HG03571 (cell line): ENCODE measurements around the gene OTULINL.

ENCODE experiments used
- ATAC-seq: cut with Tn5 transposase; IDR thresholded peaks from one replicate; pipeline ENCODE4 v1.9.1; 2021; ENCODE audit not compliant: unreplicated experiment

Gene OTULINL

DNA sequence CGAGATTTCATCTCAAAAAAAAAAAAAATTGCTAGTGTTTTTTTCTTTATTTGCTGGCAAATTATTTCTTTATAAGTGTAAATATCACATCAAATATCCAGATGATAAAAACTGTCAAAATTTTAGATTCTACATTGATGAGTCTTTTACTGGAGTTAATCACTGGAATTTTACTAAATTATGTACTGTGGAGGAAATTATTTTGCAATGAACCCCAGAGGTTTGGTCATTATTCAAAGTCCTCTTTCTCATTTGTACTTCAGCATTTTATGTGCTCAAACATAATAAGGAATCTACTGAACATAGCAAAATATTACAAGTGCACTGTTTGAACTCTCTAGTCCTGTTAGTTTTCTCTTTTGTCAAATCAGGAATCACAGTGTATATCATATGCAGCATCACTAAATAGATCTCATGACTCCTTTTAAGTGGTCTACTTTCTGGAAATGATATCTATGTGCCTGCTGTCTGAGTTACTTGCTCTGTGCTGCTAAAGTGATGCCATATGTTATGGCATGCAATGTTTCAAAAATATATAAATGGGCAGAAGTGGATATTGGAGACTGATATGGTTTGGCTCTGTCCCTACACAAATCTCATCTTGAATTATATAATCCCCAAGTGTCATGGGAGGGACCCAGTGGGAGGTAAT is 18.0 kb downstream of the OTULINL start:
- no peak for ATAC-seq

- no peak for ATAC-seq
Observed at GRCh38 chr5:14600846-14601245, 19.3 kb downstream of the OTULINL start.

DNA sequence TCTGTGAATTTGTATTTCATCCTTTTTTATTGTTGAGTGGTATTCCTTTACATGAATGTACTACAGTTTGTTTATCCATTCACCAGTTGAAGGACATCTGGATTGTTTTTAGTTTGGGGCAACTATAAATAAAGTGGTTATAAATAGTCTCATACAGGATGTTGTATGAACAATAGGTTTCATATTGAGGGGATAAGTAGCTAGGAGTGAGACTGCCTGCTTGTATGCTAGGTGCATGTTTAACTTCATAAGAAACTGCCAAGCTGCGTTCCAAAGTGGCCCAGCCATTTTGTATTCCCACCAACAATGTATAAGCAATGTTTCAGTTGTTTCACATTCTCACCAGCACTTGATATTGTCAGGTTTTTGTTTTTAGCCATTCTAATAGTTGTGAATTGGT is 21.5 kb downstream of the OTULINL start:
- no peak for ATAC-seq

DNA sequence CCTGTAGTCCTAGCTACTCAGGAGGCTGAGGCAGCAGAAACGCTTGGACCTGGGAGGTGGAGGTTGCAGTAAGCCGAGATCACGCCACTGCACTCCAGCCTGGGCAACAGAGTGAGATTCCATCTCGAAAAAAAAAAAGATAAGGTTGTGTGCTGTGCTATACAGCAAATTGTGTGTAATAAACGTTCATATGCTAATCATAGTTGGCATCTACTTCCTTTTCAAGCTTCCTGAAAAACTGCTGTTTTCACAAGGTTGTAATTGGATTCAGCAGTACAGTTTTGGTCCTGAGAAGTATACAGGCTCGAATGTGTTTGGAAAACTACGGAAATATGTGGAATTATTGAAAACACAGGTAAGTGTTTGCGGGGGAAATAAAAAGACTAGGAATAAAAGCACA is 25.5 kb downstream of the OTULINL start:
- no peak for ATAC-seq

DNA sequence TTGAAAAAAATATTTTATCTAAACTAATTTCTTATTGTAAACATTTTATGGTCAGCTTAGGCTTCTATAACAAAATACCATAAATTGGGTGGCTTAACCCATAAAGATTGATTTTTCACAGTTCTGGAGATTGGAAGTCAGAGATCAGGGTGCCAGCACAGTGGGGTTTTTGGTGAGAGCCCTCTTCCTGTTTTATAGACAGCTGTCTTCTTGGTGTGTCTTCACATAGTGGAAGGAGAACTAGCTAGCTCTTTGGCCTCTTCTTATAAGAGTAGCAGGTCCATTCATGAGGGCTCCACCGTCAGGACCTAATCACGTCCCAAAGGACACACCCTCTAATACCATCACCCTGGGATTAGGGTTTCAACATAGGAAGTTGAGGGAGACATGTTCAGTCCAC is 26.6 kb downstream of the OTULINL start:
- ATAC-seq = no peak

- no peak for ATAC-seq
Observed at GRCh38 chr5:14611737-14612136, 30.1 kb downstream of the OTULINL start.

GRCh38 chr5:14614490-14614889 is 32.9 kb downstream of the OTULINL start:
- ATAC-seq = no peak

DNA sequence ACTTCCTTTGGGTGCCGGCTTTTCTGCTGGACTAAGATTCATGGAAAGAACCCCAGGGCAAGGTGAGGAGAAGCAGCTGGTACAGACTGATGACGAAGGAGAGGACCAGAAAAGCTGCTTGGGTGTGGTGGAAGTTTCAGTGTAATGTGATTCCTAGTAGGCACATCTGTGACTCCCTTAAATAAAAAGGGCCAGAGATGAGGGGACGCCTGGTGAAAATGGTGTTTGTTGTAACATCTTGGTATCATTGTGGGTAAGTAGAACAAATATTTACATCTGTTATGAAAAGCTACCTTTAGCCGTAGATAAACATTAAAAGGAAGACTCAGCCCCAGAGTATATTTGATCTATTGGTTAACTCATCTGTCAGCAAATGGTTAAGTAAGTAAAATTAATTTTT is 33.8 kb downstream of the OTULINL start:
- no peak for ATAC-seq

- ATAC-seq = no peak
Observed at GRCh38 chr5:14617441-14617840, 35.8 kb downstream of the OTULINL start.

DNA sequence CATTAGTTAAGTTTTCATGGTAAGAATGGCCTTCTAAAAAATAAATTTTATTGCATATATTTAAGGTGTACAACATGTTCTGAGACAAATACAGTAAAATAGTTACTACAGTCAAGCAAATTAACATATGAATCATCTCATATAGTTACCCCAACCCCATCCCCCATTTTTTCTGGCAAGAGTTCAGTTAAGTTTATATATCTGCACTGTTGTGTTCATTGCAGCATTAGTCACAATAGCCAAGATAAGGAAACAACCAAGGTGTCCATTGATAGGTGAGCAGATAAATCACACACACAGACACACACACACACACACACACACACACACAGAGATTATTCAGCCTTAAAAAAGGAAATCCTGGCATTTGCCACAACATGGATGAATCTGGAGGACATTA is 45.7 kb downstream of the OTULINL start:
- no peak for ATAC-seq

DNA sequence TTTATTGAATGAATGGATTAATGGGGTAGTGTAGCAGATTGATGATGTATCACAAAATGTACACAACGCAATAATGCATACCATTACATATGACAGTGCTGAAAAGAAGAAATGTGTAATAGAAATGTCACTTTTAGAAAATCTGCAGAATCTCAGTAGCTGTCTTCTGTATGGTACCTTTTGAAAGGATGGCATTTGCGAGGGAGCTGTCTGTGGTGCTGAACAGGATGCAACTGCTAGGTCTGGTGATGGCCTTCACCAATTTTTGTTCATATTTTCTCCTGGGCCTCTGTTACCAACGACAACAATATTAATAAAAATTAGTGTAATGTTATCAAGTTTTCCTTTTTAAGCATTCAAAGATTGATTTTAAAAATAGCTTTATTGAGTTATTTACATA is 46.8 kb downstream of the OTULINL start:
- no peak for ATAC-seq

DNA sequence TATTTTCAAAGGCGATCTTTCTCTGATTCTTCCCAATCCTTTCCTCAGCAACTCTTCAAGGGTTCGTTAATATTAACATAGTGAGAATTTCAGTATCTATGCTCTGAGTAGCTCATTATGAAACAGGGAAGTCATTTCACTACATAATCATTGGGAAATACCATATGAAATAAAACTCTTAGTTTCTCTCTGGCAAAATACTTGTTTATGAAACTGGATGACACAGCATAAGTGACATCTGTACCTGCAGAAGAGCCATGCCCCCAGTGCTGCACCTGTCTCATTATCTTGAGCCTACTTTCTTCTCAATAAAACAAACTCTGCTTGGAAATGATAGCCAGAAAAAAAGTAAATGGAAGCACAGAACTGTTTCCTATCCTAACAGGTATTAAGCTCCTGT is 49.1 kb downstream of the OTULINL start:
- ATAC-seq = no peak

- ATAC-seq = no peak
Observed at GRCh38 chr5:14635656-14636055, 54.1 kb downstream of the OTULINL start.

DNA sequence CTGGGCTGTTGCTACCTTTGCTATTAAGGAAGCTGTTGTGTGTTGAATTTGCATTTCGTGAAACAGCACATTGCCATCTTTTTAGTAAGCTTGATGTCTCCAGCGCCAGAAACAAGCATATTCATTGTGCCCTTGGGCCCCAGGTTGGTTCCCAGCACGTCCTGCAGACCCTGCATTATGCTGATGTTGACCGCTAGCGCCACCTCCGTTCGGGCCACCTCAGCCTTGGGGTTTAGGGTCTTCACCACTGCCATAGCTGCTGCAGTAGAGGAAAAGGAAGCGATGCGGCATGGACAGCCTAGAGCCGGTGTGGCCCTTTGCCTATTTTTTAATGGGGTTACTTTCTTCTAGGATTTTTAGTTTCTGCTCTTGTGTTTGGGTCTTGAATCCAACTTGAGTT is 59.2 kb downstream of the OTULINL start:
- ATAC-seq = no peak

DNA sequence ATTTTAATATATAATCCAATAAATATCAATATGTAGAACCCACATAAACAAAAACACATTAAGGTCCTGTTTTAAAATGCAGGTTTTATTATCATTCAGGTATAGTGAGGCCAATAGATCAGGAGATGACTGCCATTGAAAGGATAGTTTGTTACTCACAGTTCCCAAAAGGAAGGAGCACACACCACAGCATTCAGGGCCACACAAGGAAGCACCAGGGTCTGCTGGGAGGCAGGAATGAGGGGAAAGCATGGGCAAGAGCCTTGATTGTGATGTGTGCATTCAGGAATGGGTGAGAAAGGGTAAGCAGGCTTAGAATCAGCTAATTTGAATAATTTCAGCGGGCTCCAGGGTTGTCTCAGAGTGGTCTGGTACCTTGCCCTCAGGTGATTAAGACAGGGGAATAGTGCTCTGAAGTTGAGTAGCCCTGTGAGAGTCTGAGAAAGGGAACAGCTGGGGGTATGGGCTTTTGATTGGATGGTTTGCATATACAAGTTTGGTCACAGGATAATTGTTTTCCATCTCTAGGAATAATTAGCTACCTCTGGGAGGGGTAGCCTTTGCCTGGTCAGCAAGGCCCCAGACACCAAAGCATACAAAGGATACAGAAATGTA is 63.1 kb downstream of the OTULINL start:
- ATAC-seq = no peak

GRCh38 chr5:14650052-14650451 is 68.5 kb downstream of the OTULINL start:
- no peak for ATAC-seq

- no peak for ATAC-seq
Observed at GRCh38 chr5:14655146-14655741, 73.7 kb downstream of the OTULINL start.

GRCh38 chr5:14656898-14657297 is 75.3 kb downstream of the OTULINL start:
- no peak for ATAC-seq

GRCh38 chr5:14659821-14660607 is 78.4 kb downstream of the OTULINL start:
- ATAC-seq = no peak

GRCh38 chr5:14660833-14661232 is 79.2 kb downstream of the OTULINL start:
- no peak for ATAC-seq
